ENCODE data around the gene NEBL.

NEBL gene

DNA sequence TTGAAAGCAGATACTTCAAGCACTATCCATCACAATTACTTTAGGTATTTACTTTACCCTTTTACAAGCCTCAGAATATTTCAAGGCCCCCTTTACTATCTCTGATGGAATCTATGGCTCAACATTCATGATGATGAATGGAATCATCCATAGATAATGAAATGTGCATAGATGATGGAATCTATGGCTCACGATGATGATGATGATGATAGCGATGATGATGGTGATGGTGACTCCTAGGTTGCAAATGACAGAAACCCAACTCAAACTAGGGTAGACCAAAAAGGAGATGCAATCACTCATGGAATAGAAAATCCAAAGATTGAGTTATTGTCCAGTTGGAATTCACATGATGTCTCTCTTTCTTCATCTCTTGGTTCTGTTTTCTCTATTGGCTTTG is 55.7 kb downstream of the NEBL start:
- H3K79me2 ChIP-seq = no peaks in the 10 kb centered on the region

DNA sequence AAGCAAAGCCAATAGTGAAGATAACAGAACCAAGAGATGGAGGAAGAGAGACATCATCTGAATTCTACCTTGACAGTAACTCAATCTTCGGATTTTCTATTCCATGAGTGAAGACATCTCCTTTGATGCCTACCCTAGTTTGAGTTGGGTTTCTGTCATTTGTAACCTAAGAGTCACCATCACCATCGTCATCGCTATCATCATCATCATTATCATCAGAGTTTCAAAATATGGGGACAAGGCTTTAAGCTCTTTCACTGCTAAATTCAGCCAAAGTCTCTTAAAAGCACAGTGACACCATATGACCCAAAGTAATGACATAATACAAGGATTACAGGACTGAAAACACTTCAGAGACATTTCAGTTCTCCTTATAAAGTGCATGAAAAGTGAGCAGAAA is 57.2 kb downstream of the NEBL start:
- Histone ChIP-seq H3K27me3 (ENCODE audit: control insufficient read depth, insufficient read depth, low read length) (no peaks in the 10 kb centered on the region), H3K36me3 (ENCODE audit: control insufficient read depth, insufficient read depth, low read length) (no peaks in the 10 kb centered on the region), H3K4me1 (peaks cover 3% of the 10 kb centered on the region), H3K79me2 (no peaks in the 10 kb centered on the region), H3K9me3 (ENCODE audit: control insufficient read depth, low read length) (no peaks in the 10 kb centered on the region), H2AFZ (no peak overlapping the region), H3K9ac (no peak overlapping the region), H3K27ac (no peak overlapping the region), H3K4me2 (ENCODE audit: low read length) (no peak overlapping the region), H3K4me3 (ENCODE audit: low read depth, low read length) (no peak overlapping the region)
- TF ChIP-seq, protein P1, sequence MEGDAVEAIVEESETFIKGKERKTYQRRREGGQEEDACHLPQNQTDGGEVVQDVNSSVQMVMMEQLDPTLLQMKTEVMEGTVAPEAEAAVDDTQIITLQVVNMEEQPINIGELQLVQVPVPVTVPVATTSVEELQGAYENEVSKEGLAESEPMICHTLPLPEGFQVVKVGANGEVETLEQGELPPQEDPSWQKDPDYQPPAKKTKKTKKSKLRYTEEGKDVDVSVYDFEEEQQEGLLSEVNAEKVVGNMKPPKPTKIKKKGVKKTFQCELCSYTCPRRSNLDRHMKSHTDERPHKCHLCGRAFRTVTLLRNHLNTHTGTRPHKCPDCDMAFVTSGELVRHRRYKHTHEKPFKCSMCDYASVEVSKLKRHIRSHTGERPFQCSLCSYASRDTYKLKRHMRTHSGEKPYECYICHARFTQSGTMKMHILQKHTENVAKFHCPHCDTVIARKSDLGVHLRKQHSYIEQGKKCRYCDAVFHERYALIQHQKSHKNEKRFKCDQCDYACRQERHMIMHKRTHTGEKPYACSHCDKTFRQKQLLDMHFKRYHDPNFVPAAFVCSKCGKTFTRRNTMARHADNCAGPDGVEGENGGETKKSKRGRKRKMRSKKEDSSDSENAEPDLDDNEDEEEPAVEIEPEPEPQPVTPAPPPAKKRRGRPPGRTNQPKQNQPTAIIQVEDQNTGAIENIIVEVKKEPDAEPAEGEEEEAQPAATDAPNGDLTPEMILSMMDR (IDR thresholded peaks at IDR 0.05) = no peak

More for the DNA sequence above, 55.7 kb downstream of the NEBL start:
- Histone ChIP-seq H2AFZ (no peak overlapping the region), H3K9ac (no peak overlapping the region), H3K4me2 (ENCODE audit: low read length) (no peak overlapping the region), H3K9me3 (ENCODE audit: control insufficient read depth, low read length) (no peaks in the 10 kb centered on the region), H3K36me3 (ENCODE audit: control insufficient read depth, insufficient read depth, low read length) (no peaks in the 10 kb centered on the region), H3K27me3 (ENCODE audit: control insufficient read depth, insufficient read depth, low read length) (no peaks in the 10 kb centered on the region), H3K4me1 (no peaks in the 10 kb centered on the region), H3K27ac (no peak overlapping the region), H3K4me3 (ENCODE audit: low read depth, low read length) (no peak overlapping the region)
- TF ChIP-seq, protein P1 (IDR thresholded peaks at IDR 0.05) = no peak

DNA sequence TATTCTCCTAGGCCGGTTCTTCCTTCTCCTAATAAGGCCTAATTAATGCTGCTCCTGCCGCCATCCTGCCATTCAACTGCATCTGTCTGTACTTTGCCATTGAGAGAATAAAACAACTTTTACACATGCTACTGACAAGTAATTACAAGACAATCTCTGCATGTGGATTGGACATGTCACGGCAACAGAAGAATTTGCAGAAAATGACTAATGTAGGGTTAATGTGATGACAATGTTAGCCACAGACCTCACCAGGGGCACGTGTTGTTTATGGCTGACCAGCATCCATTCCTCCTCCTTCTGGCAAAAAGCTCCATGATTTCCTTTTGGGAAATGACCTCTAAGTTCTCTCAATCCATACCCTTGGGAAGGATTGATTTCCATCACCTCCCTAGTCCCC is 58.0 kb downstream of the NEBL start:
- H3K4me1 ChIP-seq = peaks cover 3% of the 10 kb centered on the region
- H3K9ac ChIP-seq = no peak overlapping the region
- no peak overlapping the region for H3K4me3 ChIP-seq (ENCODE audit: low read depth, low read length)
- no peaks in the 10 kb centered on the region for H3K79me2 ChIP-seq
- H3K4me2 ChIP-seq (ENCODE audit: low read length) = no peak overlapping the region
- H3K27me3 ChIP-seq (ENCODE audit: control insufficient read depth, insufficient read depth, low read length) = no peaks in the 10 kb centered on the region
- no peak overlapping the region for H3K27ac ChIP-seq
- H3K9me3 ChIP-seq (ENCODE audit: control insufficient read depth, low read length) = no peaks in the 10 kb centered on the region
- no peaks in the 10 kb centered on the region for H3K36me3 ChIP-seq (ENCODE audit: control insufficient read depth, insufficient read depth, low read length)
- no peak overlapping the region for H2AFZ ChIP-seq
- TF ChIP-seq, protein P1 (IDR thresholded peaks at IDR 0.05) = no peak

DNA sequence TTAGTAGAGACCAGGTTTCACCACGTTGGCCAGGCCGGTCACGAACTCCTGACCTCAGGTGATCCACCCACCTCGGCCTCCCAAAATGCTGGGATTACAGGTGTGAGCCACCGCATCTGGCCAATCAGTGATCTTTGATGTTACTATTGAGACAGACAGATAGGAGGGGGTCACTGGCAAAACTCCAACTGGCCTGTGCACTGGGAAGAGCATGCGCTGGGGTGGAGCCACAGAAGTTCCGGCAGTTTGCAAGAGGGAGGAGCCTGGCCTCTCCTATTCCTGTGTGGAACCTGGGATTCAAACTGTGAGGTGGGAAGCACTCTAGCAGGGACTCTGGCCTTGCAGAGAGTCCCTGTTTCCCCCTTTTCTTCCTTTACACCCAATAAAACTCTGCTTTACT is 60.7 kb downstream of the NEBL start:
- Histone ChIP-seq H3K4me3 (ENCODE audit: low read depth, low read length) (no peak overlapping the region), H3K36me3 (ENCODE audit: control insufficient read depth, insufficient read depth, low read length) (no peaks in the 10 kb centered on the region), H3K9me3 (ENCODE audit: control insufficient read depth, low read length) (no peaks in the 10 kb centered on the region), H3K27me3 (ENCODE audit: control insufficient read depth, insufficient read depth, low read length) (no peaks in the 10 kb centered on the region), H2AFZ (no peak overlapping the region), H3K27ac (no peak overlapping the region), H3K79me2 (no peaks in the 10 kb centered on the region), H3K4me1 (peaks cover 3% of the 10 kb centered on the region), H3K4me2 (ENCODE audit: low read length) (no peak overlapping the region), H3K9ac (no peak overlapping the region)
- TF ChIP-seq, protein P1 (IDR thresholded peaks at IDR 0.05) = no peak

DNA sequence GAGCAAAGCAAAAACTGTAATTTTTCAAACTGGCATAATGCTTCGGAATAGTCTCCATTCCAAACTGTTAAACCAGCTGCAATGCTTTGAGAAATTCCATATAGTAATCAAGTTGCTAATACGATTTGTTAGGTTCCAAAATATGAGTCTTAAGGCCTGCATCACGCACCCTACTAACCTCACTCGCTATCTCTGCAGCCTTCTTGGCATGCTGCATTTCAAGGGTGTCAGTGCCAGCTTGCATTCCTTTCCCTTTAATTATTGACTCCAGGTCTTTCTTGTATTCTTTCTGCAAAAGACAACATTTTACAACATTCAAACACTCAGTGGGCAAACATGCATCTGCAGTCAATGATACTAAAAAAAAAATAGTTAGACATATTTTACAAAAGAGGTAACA is 61.8 kb downstream of the NEBL start:
- H3K4me1 ChIP-seq = peaks cover 3% of the 10 kb centered on the region
- H3K36me3 ChIP-seq (ENCODE audit: control insufficient read depth, insufficient read depth, low read length) = no peaks in the 10 kb centered on the region
- H3K9me3 ChIP-seq (ENCODE audit: control insufficient read depth, low read length) = no peaks in the 10 kb centered on the region
- no peak overlapping the region for H2AFZ ChIP-seq
- no peak overlapping the region for H3K27ac ChIP-seq
- no peaks in the 10 kb centered on the region for H3K79me2 ChIP-seq
- H3K4me3 ChIP-seq (ENCODE audit: low read depth, low read length) = no peak overlapping the region
- TF ChIP-seq, protein P1 (IDR thresholded peaks at IDR 0.05) = no peak
- H3K9ac ChIP-seq = no peak overlapping the region
- H3K4me2 ChIP-seq (ENCODE audit: low read length) = no peak overlapping the region
- no peaks in the 10 kb centered on the region for H3K27me3 ChIP-seq (ENCODE audit: control insufficient read depth, insufficient read depth, low read length)

Measured in parathyroid adenoma (tissue), 2 donors.